Fibroblast of skin of left quadriceps (primary cell): ENCODE data around the gene MYOM1.

Experiments
- DNase-seq, 2 experiments: peaks; one replicate each; pipeline ENCODE4 v3.0.0-alpha.2; 2013; ENCODE audit warnings: low read depth in 2 of 2

The MYOM1 gene

GRCh38 chr18:3186678-3187658 lies 32.8 kb downstream of the MYOM1 start:
- DNase-seq: no peak

- DNase-seq: no peak
Measured at GRCh38 chr18:3184275-3184963, 35.3 kb downstream of the MYOM1 start.

- DNase-seq: no peak
Measured at GRCh38 chr18:3183103-3183717, 36.6 kb downstream of the MYOM1 start.

- DNase-seq: peak in 1 of 2 experiments; percentile 9
Measured at GRCh38 chr18:3180325-3180724, 39.4 kb downstream of the MYOM1 start.

- DNase-seq: no peak
Measured at GRCh38 chr18:3179430-3180089, 40.2 kb downstream of the MYOM1 start.

- no peak for DNase-seq
Measured at GRCh38 chr18:3177902-3178687, 41.7 kb downstream of the MYOM1 start.

GRCh38 chr18:3175195-3175758 lies 44.5 kb downstream of the MYOM1 start:
- no peak for DNase-seq

GRCh38 chr18:3172097-3172496 lies 47.7 kb downstream of the MYOM1 start:
- DNase-seq: no peak

- no peak for DNase-seq
Measured at GRCh38 chr18:3171631-3172030, 48.1 kb downstream of the MYOM1 start.

GRCh38 chr18:3170441-3171161 lies 49.2 kb downstream of the MYOM1 start:
- DNase-seq: no peak

- DNase-seq: no peak
Measured at GRCh38 chr18:3164381-3164780, 55.4 kb downstream of the MYOM1 start.

- DNase-seq: no peak
Measured at GRCh38 chr18:3163968-3164367, 55.8 kb downstream of the MYOM1 start.

- no peak for DNase-seq
Measured at GRCh38 chr18:3162181-3162580, 57.6 kb downstream of the MYOM1 start.

- DNase-seq: no peak
Measured at GRCh38 chr18:3159830-3160229, 59.9 kb downstream of the MYOM1 start.

GRCh38 chr18:3157606-3158005 lies 62.2 kb downstream of the MYOM1 start:
- no peak for DNase-seq

GRCh38 chr18:3157086-3157485 lies 62.7 kb downstream of the MYOM1 start:
- DNase-seq: no peak

- DNase-seq: no peak
Measured at GRCh38 chr18:3156325-3156640, 63.5 kb downstream of the MYOM1 start.

- DNase-seq: no peak
Measured at GRCh38 chr18:3154214-3154613, 65.6 kb downstream of the MYOM1 start.

GRCh38 chr18:3153107-3153704 lies 66.6 kb downstream of the MYOM1 start:
- no peak for DNase-seq

GRCh38 chr18:3152294-3152693 lies 67.5 kb downstream of the MYOM1 start:
- no peak for DNase-seq
